ENCODE measurements around the gene PIGX. TPM values are rescaled to one million over a fixed set of nuclear protein-coding genes. Genes with fewer than 3 reads are reported as not detected.

PIGX gene
- total RNA-seq, 1 donor from 2014 or later, result 37.8 TPM

DNA sequence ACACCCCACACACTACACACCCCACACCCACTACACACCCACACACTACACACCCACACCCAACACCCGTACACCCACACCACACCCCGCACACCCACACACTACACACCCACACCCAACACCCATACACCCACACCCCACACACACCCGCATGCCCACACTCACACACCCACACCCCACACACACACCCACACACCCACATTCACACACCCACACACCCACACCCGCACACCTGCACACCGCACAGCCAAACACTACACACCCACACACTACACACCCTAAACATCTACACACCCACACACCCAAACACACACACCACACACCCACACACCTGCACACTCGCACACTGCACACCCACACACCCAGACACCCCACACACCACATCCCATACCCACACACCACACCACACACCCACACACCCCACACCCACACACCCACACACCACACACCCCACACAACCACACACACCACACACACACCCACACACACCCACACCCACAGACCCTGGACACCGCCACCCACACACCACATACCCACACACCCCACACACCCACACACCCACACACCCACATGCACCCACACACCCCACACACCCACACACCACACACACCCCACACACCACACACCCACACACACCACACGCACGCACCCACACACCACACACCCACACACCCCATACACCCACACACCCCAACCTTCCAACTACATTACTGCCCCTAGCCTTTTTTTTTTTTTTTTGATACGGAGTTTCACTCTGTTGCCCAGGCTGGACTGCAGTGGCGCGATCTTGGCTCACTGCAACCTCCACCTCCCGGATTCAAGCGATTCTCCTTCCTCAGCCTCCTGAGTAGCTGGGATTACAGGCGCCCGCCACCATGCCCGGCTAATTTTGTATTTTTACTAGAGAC is 17.0 kb upstream of the PIGX start:
- no peak overlapping the region for H3K27ac Mint-ChIP-seq (ENCODE audit: unreplicated experiment)
- no peaks in the 10 kb centered on the region for H3K9me3 Mint-ChIP-seq
- no peak overlapping the region for H3K4me3 Mint-ChIP-seq
- H3K36me3 Mint-ChIP-seq (ENCODE audit: low read depth), result no peaks in the 10 kb centered on the region
- no peak for DNase-seq (ENCODE audit: low read depth, low spot score)
- no peaks in the 10 kb centered on the region for H3K4me1 Mint-ChIP-seq
- H3K27me3 Mint-ChIP-seq (ENCODE audit: low read depth), result no peaks in the 10 kb centered on the region
- no peak for TF ChIP-seq CTCF (conservative IDR thresholded peaks at IDR 0.05)

DNA sequence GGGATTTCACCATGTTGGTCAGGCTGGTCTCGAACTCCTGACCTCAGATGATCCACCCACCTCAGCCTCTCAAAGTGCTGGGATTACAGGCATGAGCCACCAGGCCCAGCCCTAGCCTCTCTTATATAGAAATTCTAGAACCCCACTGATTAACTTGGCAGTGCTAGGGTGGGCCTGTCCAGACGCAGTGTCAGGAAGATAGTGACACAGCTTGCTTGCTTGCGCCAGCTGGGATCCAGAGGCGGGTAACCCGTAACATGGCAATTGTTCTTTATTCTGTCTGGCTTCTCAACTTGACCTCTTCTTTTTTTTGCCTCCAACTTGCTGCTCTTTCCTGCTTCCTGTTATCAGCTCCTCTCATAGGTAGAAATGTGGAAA is 16.3 kb upstream of the PIGX start:
- no peak for DNase-seq (ENCODE audit: low read depth, low spot score)
- H3K27ac Mint-ChIP-seq (ENCODE audit: unreplicated experiment), result no peak overlapping the region
- no peaks in the 10 kb centered on the region for H3K36me3 Mint-ChIP-seq (ENCODE audit: low read depth)
- no peaks in the 10 kb centered on the region for H3K4me1 Mint-ChIP-seq
- no peak overlapping the region for H3K4me3 Mint-ChIP-seq
- no peaks in the 10 kb centered on the region for H3K9me3 Mint-ChIP-seq
- TF ChIP-seq CTCF (conservative IDR thresholded peaks at IDR 0.05), result no peak
- no peaks in the 10 kb centered on the region for H3K27me3 Mint-ChIP-seq (ENCODE audit: low read depth)

GRCh38 chr3:196697270-196697669 is 14.9 kb upstream of the PIGX start:
- Mint-ChIP-seq H3K4me3 (no peak overlapping the region), H3K9me3 (no peaks in the 10 kb centered on the region), H3K27ac (ENCODE audit: unreplicated experiment) (no peak overlapping the region), H3K36me3 (ENCODE audit: low read depth) (no peaks in the 10 kb centered on the region), H3K4me1 (no peaks in the 10 kb centered on the region), H3K27me3 (ENCODE audit: low read depth) (no peaks in the 10 kb centered on the region)
- no peak for TF ChIP-seq CTCF (conservative IDR thresholded peaks at IDR 0.05)
- DNase-seq (ENCODE audit: low read depth, low spot score), result no peak

DNA sequence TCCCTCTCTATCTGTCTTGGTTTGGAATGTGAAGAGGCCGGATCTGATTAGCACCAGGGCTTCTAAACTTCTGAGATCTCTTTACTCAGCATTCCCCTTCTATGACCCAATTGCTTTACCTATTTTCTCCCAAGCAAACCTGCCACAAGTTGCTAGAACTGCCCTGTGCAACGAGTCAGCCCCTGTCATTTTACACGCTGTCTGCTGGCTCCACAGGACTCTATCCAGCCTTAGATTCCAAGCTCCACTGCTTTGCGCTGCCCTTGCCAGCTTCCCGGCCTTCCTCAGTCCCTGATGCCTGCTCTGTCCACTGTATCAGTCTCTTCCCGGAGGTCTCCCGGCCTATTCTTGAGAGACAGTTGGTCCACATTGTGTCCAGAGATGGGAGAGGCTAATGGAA is 12.4 kb upstream of the PIGX start:
- no peak overlapping the region for H3K27ac Mint-ChIP-seq (ENCODE audit: unreplicated experiment)
- H3K4me1 Mint-ChIP-seq, result no peaks in the 10 kb centered on the region
- DNase-seq (ENCODE audit: low read depth, low spot score), result no peak
- H3K27me3 Mint-ChIP-seq (ENCODE audit: low read depth), result no peaks in the 10 kb centered on the region
- no peak for TF ChIP-seq CTCF (conservative IDR thresholded peaks at IDR 0.05)
- H3K36me3 Mint-ChIP-seq (ENCODE audit: low read depth), result no peaks in the 10 kb centered on the region
- no peaks in the 10 kb centered on the region for H3K9me3 Mint-ChIP-seq
- no peak overlapping the region for H3K4me3 Mint-ChIP-seq

GRCh38 chr3:196700801-196701200 is 11.4 kb upstream of the PIGX start:
- Mint-ChIP-seq H3K9me3 (no peaks in the 10 kb centered on the region), H3K4me1 (no peaks in the 10 kb centered on the region), H3K27me3 (ENCODE audit: low read depth) (no peaks in the 10 kb centered on the region), H3K36me3 (ENCODE audit: low read depth) (no peaks in the 10 kb centered on the region), H3K27ac (ENCODE audit: unreplicated experiment) (no peak overlapping the region), H3K4me3 (no peak overlapping the region)
- TF ChIP-seq CTCF (conservative IDR thresholded peaks at IDR 0.05), result no peak
- no peak for DNase-seq (ENCODE audit: low read depth, low spot score)
